GM12872 (cell line): ENCODE measurements around the gene SURF4.

Source experiments
- TF ChIP-seq, protein P1 (sequence below): IDR thresholded peaks from 3 replicates; pipeline ENCODE4 v1.5.1; 2011; ENCODE audit warnings: low read depth, mild to moderate bottlenecking, low read length, moderate library complexity; ENCODE audit not compliant: insufficient read depth

SURF4 gene

DNA sequence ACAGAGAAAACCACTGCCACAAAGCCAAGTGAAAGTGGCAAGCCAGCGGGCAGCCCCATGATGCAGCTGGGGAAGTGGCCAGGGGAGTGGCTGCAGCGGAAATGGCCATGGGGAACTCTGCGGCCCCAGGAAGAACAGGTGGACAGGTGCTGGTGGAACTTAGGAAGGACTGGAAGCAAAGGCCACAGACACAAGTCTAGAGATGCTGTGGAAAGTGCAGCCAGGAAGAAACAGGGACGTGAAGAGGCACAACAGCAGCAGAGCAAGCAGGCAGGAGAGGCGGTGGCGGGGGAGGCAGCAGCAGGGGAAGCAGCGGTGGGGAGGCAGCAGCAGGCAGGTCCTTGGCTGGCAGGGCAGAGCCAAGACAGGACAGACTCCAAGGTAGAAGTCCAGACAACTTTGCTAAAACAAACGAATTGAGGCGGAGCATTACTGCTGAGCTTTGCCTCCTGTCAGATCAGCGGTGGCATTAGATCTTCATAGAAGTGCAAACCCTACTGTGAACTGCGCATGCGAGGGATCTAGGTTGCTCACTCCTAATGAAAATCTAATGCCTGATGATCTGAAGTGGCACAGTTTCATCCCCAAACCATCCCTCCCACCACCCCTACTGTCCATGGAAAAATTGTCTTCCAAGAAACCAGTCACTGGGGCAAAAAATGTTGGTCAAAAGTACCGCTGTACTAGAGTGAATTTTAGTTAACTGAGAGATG is 51.7 kb downstream of the SURF4 start:
- TF ChIP-seq, protein P1, sequence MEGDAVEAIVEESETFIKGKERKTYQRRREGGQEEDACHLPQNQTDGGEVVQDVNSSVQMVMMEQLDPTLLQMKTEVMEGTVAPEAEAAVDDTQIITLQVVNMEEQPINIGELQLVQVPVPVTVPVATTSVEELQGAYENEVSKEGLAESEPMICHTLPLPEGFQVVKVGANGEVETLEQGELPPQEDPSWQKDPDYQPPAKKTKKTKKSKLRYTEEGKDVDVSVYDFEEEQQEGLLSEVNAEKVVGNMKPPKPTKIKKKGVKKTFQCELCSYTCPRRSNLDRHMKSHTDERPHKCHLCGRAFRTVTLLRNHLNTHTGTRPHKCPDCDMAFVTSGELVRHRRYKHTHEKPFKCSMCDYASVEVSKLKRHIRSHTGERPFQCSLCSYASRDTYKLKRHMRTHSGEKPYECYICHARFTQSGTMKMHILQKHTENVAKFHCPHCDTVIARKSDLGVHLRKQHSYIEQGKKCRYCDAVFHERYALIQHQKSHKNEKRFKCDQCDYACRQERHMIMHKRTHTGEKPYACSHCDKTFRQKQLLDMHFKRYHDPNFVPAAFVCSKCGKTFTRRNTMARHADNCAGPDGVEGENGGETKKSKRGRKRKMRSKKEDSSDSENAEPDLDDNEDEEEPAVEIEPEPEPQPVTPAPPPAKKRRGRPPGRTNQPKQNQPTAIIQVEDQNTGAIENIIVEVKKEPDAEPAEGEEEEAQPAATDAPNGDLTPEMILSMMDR: no peak

DNA sequence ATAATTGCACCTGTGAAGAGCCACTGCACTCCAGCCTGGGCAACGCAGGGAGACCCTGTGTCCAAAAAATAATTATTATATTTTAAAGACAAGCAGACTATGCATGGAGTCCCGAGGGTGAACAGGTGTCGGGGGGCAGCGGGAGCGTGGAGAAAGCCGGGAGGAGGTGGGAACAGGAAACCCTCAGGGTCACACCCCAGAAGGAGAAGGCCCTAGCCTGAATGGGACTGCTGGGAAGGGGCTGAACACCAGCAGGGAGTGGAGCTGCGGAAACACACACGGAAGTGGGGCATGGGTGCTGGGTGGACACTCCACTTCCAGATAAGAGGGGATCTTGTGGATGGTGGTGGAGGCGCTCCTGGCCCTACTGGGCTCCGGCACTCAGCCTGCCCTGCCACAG is 52.6 kb downstream of the SURF4 start:
- TF ChIP-seq, protein P1: no peak

DNA sequence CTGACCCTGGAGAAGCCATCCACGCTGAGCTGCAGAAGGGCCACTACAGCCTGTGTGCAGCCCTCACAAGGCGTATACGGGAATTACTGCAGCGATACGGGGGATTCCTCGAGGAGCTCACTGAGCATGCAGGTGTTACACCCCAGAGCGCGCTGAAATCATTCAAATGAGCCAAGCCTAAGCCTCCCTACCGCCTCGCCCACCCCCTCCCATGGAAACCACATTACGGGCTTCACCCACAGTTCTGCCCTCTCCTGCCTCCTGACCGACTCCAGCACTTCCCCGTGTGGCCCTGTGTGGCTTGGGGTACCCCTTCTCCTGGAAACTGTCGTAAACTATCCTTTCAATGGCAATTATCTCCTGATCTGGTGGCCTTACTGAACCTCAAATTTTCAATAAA is 53.2 kb downstream of the SURF4 start:
- TF ChIP-seq, protein P1: no peak

DNA sequence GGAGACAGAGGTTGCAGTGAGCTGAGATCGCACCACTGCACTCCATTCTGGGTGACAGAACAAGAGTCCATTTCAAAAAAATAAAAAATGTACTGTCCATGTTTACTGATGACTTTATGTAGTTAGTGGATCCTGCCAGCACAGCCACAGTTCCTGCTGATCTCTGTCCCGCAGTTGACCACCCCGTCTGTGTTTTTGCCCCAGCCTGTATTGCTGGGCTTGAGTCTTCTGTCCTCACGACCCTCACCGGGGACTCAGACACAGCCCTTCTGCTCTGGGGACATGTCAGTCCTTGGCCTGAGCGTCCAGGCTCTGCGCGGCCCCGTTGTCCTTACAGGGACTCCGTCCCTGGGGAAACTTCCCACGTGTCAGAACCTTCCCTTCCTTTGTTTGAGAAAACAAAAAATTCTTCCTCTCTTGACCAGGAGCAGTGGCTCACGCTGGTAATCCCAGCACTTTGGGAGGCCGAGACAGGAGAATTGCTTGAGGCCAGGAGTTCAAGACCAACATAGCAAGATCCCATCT is 54.4 kb downstream of the SURF4 start:
- TF ChIP-seq, protein P1: no peak

DNA sequence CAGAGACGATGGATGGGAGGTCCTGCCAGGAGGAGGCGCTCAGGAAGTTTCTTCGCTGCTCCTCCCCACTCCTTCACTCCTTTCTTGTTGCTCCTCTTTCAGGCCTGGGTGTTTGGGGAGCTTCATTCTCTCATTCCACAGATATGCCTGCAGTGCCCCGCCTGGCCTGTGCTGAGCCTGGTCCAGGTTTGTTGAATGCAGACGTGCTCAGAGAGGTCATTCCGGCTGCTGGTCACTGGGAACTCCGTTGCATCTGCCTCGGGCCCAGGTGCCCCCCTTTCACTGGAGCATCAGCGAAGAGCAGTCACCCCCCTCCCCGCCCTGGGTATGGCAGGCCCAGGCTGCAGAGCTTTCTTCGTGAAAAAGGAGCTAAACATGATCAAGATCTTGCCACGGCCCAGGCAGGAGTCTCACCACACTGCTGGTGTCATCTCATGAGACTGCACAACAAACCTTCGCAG is 55.4 kb downstream of the SURF4 start:
- TF ChIP-seq, protein P1: no peak

DNA sequence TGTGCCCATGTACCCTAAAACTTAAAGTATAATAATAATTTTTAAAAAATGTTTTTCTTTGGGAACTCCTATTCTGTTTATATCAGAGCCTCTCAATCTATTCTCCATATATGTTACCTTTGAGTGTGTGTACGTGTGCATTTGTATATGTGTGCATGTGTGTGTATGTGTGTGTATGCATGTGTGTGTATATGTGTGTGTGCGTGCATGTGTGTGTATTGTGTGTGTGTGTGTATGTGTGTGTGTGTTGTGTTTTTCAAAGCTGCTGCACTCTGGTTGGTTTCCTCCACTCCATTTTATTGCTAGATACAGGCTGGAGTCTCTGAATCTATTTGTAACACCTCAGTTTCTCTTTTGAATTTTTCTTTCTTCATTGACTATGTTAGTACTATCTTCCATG is 59.9 kb downstream of the SURF4 start:
- TF ChIP-seq, protein P1: no peak
